HCT116 (cell line): Measurements from ENCODE around the gene RAB40AL. TPM values are rescaled to one million over a fixed set of nuclear protein-coding genes. Genes with fewer than 3 reads are reported as not detected.

Experiments used
- ATAC-seq: fragments of 200-7000 bp; cut with Tn5 transposase; 2 replicates; pipeline ENCODE4 v1.9.1; 2020; ENCODE audit warnings: mild to moderate bottlenecking, moderate library complexity
- BruUV-seq: library from RNA; stranded (reverse); fragments of 400-500 nt; replicated peaks from 2 replicates; lab custom pipeline; 2021; lab: Mats Ljungman, UMichigan
- CTCF ChIA-PET: fragments of 300-600 bp; sonication (Branson Sonifier 250); formaldehyde crosslinking; loops from one replicate; lab custom pipeline; 2021; ENCODE audit warnings: antibody characterized with exemption; lab: Charles Lee
- POLR2A ChIA-PET: fragments of 300-600, 350-600 bp; sonication (Branson Sonifier 250); formaldehyde crosslinking; loops from one replicate; lab custom pipeline; 2021; ENCODE audit warnings: antibody characterized with exemption; lab: Charles Lee
- RAD21 ChIA-PET, 2 experiments: fragments of 300-600 bp; sonication (Branson Sonifier 250); formaldehyde crosslinking; loops; one replicate each; lab custom pipeline; 2023; ENCODE audit warnings: low total read pairs in 2 of 2; ENCODE audit not compliant: uncharacterized antibody in 2 of 2, unreplicated experiment in 2 of 2, low non-redundant PET in 1 of 2; lab: Charles Lee
- DNase-seq: peaks from one replicate; pipeline ENCODE4 v3.0.0-alpha.2; 2010; ENCODE audit warnings: low read depth, low spot score
- H2AFZ ChIP-seq: fragments of 200-600 bp; shearing (Covaris generic), sonication (generic); 2 replicates; pipeline ENCODE4 v1.6.1; 2017; ENCODE audit warnings: low read depth, mixed run types, mixed read lengths, antibody characterized with exemption, low read length; ENCODE audit not compliant: poor library complexity, severe bottlenecking
- H3K27ac ChIP-seq: 2 replicates; pipeline ENCODE4 v1.5.1; 2012; ENCODE audit warnings: low read depth, low read length
- H3K27me3 ChIP-seq: fragments of 200-600 bp; sonication (generic); 2 replicates; pipeline ENCODE4 v1.6.1; 2016; ENCODE audit warnings: mixed run types, low read length, mixed read lengths; ENCODE audit not compliant: insufficient read depth
- H3K36me3 ChIP-seq, 2 experiments: fragments of 200-500 bp in 1 of 2; fragments of 200-600 bp in 1 of 2; sonication (Bioruptor generic) in 1 of 2; sonication (generic) in 1 of 2; 2 replicates each; pipeline versions ENCODE4 v1.5.1 to v1.6.1; 2014 to 2016; ENCODE audit warnings: low read length in 2 of 2, inconsistent platforms in 1 of 2, mixed read lengths in 1 of 2, mixed run types in 1 of 2; ENCODE audit not compliant: insufficient read depth in 2 of 2, control insufficient read depth in 1 of 2
- H3K4me1 ChIP-seq, 2 experiments: fragments of 200-600 bp in 1 of 2; sonication (generic) in 1 of 2; 2 replicates each; pipeline versions ENCODE4 v1.5.1 to v1.6.1; 2012 to 2017; ENCODE audit warnings: low read length in 2 of 2, inconsistent platforms in 1 of 2, mild to moderate bottlenecking in 1 of 2, mixed read lengths in 1 of 2, mixed run types in 1 of 2, moderate library complexity in 1 of 2; ENCODE audit not compliant: insufficient read depth in 2 of 2, control insufficient read depth in 1 of 2
- H3K4me2 ChIP-seq: fragments of 200-600 bp; sonication (generic); 2 replicates; pipeline ENCODE4 v1.6.1; 2017; ENCODE audit warnings: mixed run types, low read length, mixed read lengths
- H3K4me3 ChIP-seq, 2 experiments: fragments of 200-600 bp in 1 of 2; sonication (generic) in 1 of 2; replicated peaks in 1 of 2; 2 replicates each; pipeline ENCODE4 v1.5.1; 2011 to 2016; ENCODE audit warnings: low read length in 2 of 2, control low read depth in 1 of 2, low read depth in 1 of 2, mild to moderate bottlenecking in 1 of 2, mixed read lengths in 1 of 2, mixed run types in 1 of 2
- H3K79me2 ChIP-seq: fragments of 200-600 bp; sonication (generic); 2 replicates; pipeline ENCODE4 v1.6.1; 2017; ENCODE audit warnings: mild to moderate bottlenecking, mixed run types, low read length, moderate library complexity, mixed read lengths; ENCODE audit not compliant: insufficient read depth
- H3K9ac ChIP-seq: fragments of 200-600 bp; sonication (generic); 2 replicates; pipeline ENCODE4 v1.6.1; 2016; ENCODE audit warnings: low read length, mixed read lengths
- H3K9me2 ChIP-seq: fragments of 200-600 bp; sonication (generic), shearing (Covaris generic); 2 replicates; pipeline ENCODE4 v1.6.1; 2017; ENCODE audit warnings: mixed run types, mild to moderate bottlenecking, moderate library complexity; ENCODE audit not compliant: insufficient read depth
- H3K9me3 ChIP-seq, 2 experiments: fragments of 200-500 bp in 1 of 2; fragments of 200-600 bp in 1 of 2; sonication (Bioruptor generic) in 1 of 2; sonication (generic) in 1 of 2; 2 replicates each; pipeline ENCODE4 v1.6.1; 2014 to 2017; ENCODE audit warnings: low read length in 2 of 2, mixed read lengths in 2 of 2, inconsistent platforms in 1 of 2, low read depth in 1 of 2, mild to moderate bottlenecking in 1 of 2, mixed run types in 1 of 2, moderate library complexity in 1 of 2; ENCODE audit not compliant: control insufficient read depth in 1 of 2, insufficient read depth in 1 of 2
- H4K20me1 ChIP-seq: fragments of 200-600 bp; sonication (generic), shearing (Covaris generic); 2 replicates; pipeline ENCODE4 v1.6.1; 2017; ENCODE audit warnings: mixed run types, mild to moderate bottlenecking, moderate library complexity; ENCODE audit not compliant: insufficient read depth
- CEBPB ChIP-seq: IDR thresholded peaks from 2 replicates; pipeline ENCODE4 v1.6.1; 2012; ENCODE audit warnings: low read depth
- EGR1 ChIP-seq: IDR thresholded peaks from 2 replicates; pipeline ENCODE4 v1.6.1; 2012; ENCODE audit warnings: low read depth
- FOSL1 ChIP-seq: IDR thresholded peaks from 2 replicates; pipeline ENCODE4 v1.6.1; 2012; ENCODE audit warnings: low read depth
- POLR2A ChIP-seq: IDR thresholded peaks from 2 replicates; pipeline ENCODE4 v1.7.0; 2011; ENCODE audit warnings: borderline replicate concordance; ENCODE audit not compliant: insufficient read depth, insufficient read length; ENCODE audit errors: extremely low read depth
- SP1 ChIP-seq: IDR thresholded peaks from 2 replicates; pipeline ENCODE4 v1.6.1; 2012; ENCODE audit warnings: low read depth
- TCF7L2 ChIP-seq: IDR thresholded peaks from 2 replicates; pipeline ENCODE4 v1.7.0; 2011; ENCODE audit warnings: borderline replicate concordance, inconsistent platforms; ENCODE audit not compliant: insufficient read depth, insufficient read length; ENCODE audit errors: extremely low read depth
- intact Hi-C: fragments of 100-400 bp; cut with micrococcal nuclease; formaldehyde crosslinking; loops from 2 replicates; pipeline ENCODE4 v1.10.0; 2022
- total RNA-seq: library from RNA; stranded (reverse); gene quantifications from one replicate; pipeline ENCODE4 v1.2.1, GENCODE V29; 2021; ENCODE audit not compliant: unreplicated experiment
- TF ChIP-seq, protein P1 (sequence below), 3 experiments: fragments of 200-600 bp in 1 of 3; sonication (generic) in 1 of 3; IDR thresholded peaks in 2 of 3; conservative IDR thresholded peaks in 1 of 3; 2 replicates each; pipeline ENCODE4 v1.5.1; 2012 to 2017; ENCODE audit warnings: low read depth in 2 of 3, low read length in 2 of 3, antibody characterized with exemption in 1 of 3, borderline replicate concordance in 1 of 3, control low read depth in 1 of 3, mild to moderate bottlenecking in 1 of 3, mixed read lengths in 1 of 3, mixed run types in 1 of 3, moderate library complexity in 1 of 3; ENCODE audit not compliant: insufficient read depth in 1 of 3
- TF ChIP-seq, protein P2 (sequence below): IDR thresholded peaks from 2 replicates; pipeline ENCODE4 v1.6.1; 2011; ENCODE audit warnings: mild to moderate bottlenecking, low read length, moderate library complexity; ENCODE audit not compliant: insufficient replicate concordance; ENCODE audit errors: extremely low read depth
- TF ChIP-seq, protein P3 (sequence below): IDR thresholded peaks from 2 replicates; pipeline ENCODE4 v1.6.1; 2012

The RAB40AL gene
- total RNA-seq, 1 experiment from 2014 or later, result 0.84 TPM

DNA sequence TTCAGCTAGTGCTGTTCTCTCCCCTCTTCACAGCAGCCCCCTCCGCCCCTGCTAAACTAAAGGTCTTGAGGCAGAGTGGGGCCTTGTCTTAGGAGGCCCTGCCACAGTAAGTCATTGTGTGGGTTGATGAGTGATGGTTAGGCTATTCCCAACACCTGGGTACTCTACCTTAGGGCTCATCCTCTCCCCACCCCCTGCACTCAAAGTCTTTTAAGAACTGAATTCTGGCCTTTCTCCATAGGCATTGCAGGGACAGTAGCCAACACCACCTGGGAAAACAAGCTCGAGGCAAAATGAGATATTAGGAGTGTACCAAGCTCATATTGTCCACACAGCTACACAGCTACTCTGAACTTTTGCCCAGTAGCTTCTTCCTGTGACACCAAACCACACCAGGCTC lies 42.5 kb downstream of the RAB40AL start:
- ChIA-PET RAD21 (no interaction called here), CTCF (no interaction called here), POLR2A (no interaction called here)
- Histone ChIP-seq H3K27me3 (no peaks in the 10 kb centered on the region), H3K36me3 (no peaks in the 10 kb centered on the region), H3K79me2 (no peaks in the 10 kb centered on the region), H3K9me2 (no peaks in the 10 kb centered on the region), H3K9ac (no peak overlapping the region), H3K4me2 (no peak overlapping the region), H3K4me3 (no peak overlapping the region), H3K27ac (no peak overlapping the region), H3K9me3 (no peaks in the 10 kb centered on the region), H2AFZ (no peak overlapping the region), H3K4me1 (peaks cover 7 to 28% of the 10 kb centered on the region in 2 experiments), H4K20me1 (no peaks in the 10 kb centered on the region)
- intact Hi-C loops, result no loop called here
- ATAC-seq (no peak), DNase-seq (no peak)
- BruUV-seq, result no TSS peak
- TF ChIP-seq, protein P1, sequence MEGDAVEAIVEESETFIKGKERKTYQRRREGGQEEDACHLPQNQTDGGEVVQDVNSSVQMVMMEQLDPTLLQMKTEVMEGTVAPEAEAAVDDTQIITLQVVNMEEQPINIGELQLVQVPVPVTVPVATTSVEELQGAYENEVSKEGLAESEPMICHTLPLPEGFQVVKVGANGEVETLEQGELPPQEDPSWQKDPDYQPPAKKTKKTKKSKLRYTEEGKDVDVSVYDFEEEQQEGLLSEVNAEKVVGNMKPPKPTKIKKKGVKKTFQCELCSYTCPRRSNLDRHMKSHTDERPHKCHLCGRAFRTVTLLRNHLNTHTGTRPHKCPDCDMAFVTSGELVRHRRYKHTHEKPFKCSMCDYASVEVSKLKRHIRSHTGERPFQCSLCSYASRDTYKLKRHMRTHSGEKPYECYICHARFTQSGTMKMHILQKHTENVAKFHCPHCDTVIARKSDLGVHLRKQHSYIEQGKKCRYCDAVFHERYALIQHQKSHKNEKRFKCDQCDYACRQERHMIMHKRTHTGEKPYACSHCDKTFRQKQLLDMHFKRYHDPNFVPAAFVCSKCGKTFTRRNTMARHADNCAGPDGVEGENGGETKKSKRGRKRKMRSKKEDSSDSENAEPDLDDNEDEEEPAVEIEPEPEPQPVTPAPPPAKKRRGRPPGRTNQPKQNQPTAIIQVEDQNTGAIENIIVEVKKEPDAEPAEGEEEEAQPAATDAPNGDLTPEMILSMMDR (IDR thresholded peaks at IDR 0.05 in 2 of 3, conservative IDR thresholded peaks at IDR 0.05 in 1 of 3; ENCODE audit: borderline replicate concordance in 1 of 3, insufficient read depth in 1 of 3, low read depth in 2 of 3, low read length in 2 of 3), result no peak
- TF ChIP-seq, protein P2, sequence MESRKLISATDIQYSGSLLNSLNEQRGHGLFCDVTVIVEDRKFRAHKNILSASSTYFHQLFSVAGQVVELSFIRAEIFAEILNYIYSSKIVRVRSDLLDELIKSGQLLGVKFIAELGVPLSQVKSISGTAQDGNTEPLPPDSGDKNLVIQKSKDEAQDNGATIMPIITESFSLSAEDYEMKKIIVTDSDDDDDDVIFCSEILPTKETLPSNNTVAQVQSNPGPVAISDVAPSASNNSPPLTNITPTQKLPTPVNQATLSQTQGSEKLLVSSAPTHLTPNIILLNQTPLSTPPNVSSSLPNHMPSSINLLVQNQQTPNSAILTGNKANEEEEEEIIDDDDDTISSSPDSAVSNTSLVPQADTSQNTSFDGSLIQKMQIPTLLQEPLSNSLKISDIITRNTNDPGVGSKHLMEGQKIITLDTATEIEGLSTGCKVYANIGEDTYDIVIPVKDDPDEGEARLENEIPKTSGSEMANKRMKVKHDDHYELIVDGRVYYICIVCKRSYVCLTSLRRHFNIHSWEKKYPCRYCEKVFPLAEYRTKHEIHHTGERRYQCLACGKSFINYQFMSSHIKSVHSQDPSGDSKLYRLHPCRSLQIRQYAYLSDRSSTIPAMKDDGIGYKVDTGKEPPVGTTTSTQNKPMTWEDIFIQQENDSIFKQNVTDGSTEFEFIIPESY, result no peak
- TF ChIP-seq CEBPB (no peak), FOSL1 (no peak), TCF7L2 (no peak), EGR1 (no peak), POLR2A (no peak), SP1 (no peak)
- TF ChIP-seq, protein P3, sequence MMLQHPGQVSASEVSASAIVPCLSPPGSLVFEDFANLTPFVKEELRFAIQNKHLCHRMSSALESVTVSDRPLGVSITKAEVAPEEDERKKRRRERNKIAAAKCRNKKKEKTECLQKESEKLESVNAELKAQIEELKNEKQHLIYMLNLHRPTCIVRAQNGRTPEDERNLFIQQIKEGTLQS, result no peak
